Brain microvascular endothelial cell (primary cell): ENCODE measurements around the gene LYST.

Source experiments
- DNase-seq: peaks from one replicate; pipeline ENCODE4 v3.0.0-alpha.2; 2020
- H3K27ac ChIP-seq: fragments of 250-450 bp; sonication (Bioruptor Pico); 2 replicates; pipeline ENCODE4 v1.5.1; 2020; ENCODE audit warnings: mild to moderate bottlenecking, moderate library complexity
- H3K27me3 ChIP-seq: fragments of 250-450 bp; sonication (Bioruptor Pico); replicated peaks from 2 replicates; pipeline ENCODE4 v1.5.1; 2020; ENCODE audit warnings: mild to moderate bottlenecking
- H3K36me3 ChIP-seq: fragments of 250-450 bp; sonication (Bioruptor Pico); replicated peaks from 2 replicates; pipeline ENCODE4 v1.5.1; 2020; ENCODE audit warnings: mild to moderate bottlenecking
- H3K4me3 ChIP-seq: 2 replicates; pipeline ENCODE4 v1.5.1; 2011; ENCODE audit warnings: low read depth, mild to moderate bottlenecking, control low read depth, low read length, moderate library complexity
- in situ Hi-C: cut with HindIII; loops from 2 replicates; pipeline ENCODE4 v1.10.0; 2017; ENCODE audit warnings: low sequenced_read_pairs, low pct_ligation_motif_present
- TF ChIP-seq, protein P1 (sequence below): IDR thresholded peaks from 2 replicates; pipeline ENCODE4 v1.5.1; 2011; ENCODE audit warnings: low read depth, mild to moderate bottlenecking, moderate library complexity, low read length, control low read depth, inconsistent platforms; ENCODE audit errors: missing control alignments

LYST gene

DNA sequence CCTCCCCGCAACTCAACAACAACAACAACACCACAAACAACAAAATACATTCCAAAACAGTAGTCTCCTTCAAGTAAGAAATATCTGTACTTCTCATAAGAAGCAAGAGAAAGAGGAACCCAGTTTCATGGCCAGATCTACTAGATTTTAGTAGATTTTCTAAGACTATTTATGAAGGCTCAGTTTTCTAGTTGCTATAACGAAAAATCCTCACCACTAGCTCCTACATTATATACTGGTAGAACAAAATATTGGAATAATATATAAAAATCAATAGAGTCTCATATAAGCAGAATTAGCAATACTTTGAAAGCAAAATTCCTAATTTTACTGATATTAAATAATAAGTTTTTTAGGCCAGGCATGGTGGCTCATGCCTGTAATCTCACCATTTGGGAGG lies 86.9 kb downstream of the LYST start:
- H3K4me3 ChIP-seq = no peak overlapping the region
- H3K27ac ChIP-seq = no peak overlapping the region
- TF ChIP-seq, protein P1, sequence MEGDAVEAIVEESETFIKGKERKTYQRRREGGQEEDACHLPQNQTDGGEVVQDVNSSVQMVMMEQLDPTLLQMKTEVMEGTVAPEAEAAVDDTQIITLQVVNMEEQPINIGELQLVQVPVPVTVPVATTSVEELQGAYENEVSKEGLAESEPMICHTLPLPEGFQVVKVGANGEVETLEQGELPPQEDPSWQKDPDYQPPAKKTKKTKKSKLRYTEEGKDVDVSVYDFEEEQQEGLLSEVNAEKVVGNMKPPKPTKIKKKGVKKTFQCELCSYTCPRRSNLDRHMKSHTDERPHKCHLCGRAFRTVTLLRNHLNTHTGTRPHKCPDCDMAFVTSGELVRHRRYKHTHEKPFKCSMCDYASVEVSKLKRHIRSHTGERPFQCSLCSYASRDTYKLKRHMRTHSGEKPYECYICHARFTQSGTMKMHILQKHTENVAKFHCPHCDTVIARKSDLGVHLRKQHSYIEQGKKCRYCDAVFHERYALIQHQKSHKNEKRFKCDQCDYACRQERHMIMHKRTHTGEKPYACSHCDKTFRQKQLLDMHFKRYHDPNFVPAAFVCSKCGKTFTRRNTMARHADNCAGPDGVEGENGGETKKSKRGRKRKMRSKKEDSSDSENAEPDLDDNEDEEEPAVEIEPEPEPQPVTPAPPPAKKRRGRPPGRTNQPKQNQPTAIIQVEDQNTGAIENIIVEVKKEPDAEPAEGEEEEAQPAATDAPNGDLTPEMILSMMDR = no peak
- no peaks in the 10 kb centered on the region for H3K36me3 ChIP-seq
- in situ Hi-C loops = no loop called here
- no peak for DNase-seq
- no peaks in the 10 kb centered on the region for H3K27me3 ChIP-seq

DNA sequence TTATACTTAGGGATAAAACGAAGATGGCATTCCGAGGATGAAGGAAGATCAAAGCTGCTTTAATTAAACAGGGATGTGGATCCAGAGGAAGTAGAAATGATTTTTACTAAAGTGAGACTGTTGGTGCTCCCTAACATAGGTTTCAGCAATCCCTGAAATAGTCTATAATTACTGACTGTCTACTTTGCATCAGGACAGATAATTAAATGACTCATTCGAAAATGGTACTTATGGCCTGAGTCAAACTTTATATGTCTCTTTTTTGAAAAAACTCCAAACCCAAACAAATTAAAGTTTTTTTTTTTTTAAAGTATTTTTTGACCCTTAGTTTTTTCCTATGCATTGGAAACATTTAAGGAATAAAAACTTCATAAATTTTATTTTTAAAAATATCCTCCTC lies 90.3 kb downstream of the LYST start:
- DNase-seq = no peak
- in situ Hi-C loops = no loop called here
- no peaks in the 10 kb centered on the region for H3K36me3 ChIP-seq
- TF ChIP-seq, protein P1 = no peak
- H3K27me3 ChIP-seq = no peaks in the 10 kb centered on the region
- no peak overlapping the region for H3K4me3 ChIP-seq
- no peak overlapping the region for H3K27ac ChIP-seq

DNA sequence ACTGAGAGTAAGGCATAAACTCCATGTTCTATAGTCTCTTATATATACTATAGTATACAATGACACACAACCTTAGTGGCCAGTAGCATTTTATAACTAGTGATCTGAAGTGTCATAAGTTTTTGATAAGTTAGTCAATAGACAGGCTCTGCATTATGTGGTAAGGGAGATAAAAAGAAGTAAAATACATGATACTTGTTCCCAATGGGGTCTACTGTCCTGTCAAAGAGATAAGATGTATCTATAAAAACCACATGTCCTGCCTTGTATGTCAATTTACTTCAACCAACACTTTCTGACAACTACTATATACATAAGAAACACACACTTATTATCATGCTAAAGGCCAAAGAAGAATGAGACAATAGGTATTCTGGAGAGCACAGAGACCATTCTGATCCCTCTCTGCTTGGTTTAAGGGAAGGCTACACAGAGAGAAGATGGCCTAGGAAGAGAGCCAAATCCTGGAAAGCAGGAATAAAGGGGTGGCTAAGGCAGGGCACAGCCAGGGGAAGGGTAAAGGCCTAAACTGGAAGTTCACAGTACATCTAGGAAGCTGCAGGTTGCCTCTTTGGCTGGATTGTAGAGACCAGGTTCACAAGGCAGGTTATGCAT lies 91.4 kb downstream of the LYST start:
- in situ Hi-C loops = no loop called here
- TF ChIP-seq, protein P1 = no peak

DNA sequence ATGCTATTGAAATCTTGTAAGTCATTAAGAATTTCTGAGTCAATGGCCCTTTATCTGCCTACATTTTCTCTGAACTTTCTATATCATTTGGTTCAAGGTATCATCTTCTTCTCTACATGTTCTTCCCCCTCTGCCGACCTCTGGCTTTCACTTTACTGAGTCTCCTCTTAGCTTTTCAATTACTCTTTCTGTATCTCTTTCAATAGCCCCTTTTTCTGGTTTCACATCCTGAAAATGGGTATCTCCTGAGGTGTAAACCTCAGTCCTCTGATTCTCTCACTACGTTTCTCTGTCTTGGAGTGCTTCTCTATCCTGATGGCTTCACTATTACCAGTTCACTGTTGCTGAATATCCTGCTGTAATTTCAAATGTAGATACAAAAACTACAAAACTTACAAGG lies 98.9 kb downstream of the LYST start:
- no peaks in the 10 kb centered on the region for H3K36me3 ChIP-seq
- no peak overlapping the region for H3K27ac ChIP-seq
- no peaks in the 10 kb centered on the region for H3K27me3 ChIP-seq
- DNase-seq = no peak
- H3K4me3 ChIP-seq = no peak overlapping the region
- in situ Hi-C loops = no loop called here
- TF ChIP-seq, protein P1 = no peak

More for the DNA sequence above, 91.4 kb downstream of the LYST start:
- H3K27ac ChIP-seq = no peak overlapping the region
- DNase-seq = no peak
- H3K4me3 ChIP-seq = no peak overlapping the region
- no peaks in the 10 kb centered on the region for H3K27me3 ChIP-seq
- no peaks in the 10 kb centered on the region for H3K36me3 ChIP-seq

DNA sequence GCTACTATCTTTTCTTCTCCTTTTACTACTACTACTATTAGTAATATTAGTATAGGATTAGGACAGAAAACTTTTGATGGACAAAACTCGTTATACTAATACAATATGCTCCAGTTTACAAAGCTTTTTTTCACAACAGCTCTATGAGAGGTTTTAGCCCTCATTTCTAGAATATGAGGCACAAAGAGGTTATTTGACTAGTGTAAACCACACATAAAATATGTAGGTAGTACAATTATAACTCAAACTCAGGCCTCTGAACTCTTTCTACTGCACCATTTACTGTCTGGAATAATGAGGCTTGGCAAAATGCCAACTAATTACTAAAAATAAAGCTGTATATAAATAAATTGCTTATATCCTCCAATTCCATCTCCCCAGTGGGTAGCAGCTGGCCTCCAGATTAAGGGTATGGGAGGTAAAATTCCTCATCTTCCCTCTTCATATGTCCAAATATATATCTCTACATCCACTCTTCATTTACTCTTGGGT lies 99.9 kb downstream of the LYST start:
- TF ChIP-seq, protein P1 = no peak
- Histone ChIP-seq H3K27me3 (no peaks in the 10 kb centered on the region), H3K4me3 (no peak overlapping the region), H3K27ac (no peak overlapping the region), H3K36me3 (no peaks in the 10 kb centered on the region)
- in situ Hi-C loops = no loop called here
- no peak for DNase-seq

DNA sequence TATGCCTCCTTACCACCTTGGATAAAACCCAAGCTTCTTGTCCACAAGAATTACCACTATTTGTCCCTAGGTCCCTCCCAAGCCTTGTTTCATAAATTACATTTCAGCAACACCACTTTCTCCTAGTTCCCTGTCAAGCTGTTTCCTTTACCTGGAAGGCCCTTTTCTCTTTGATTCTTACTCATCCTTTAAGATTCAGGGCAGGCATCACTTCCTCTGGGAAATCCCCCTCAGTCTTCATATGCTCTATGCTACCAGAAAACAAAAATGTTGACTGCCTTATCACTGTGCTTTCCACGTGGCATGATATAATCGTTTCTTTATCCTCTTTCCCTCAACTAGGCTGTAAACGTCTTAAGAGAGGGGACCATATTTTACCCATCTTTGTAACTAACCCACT lies 102.7 kb downstream of the LYST start:
- H3K27ac ChIP-seq = no peak overlapping the region
- TF ChIP-seq, protein P1 = no peak
- H3K36me3 ChIP-seq = no peaks in the 10 kb centered on the region
- in situ Hi-C loops = no loop called here
- no peak for DNase-seq
- H3K27me3 ChIP-seq = no peaks in the 10 kb centered on the region
- H3K4me3 ChIP-seq = no peak overlapping the region
